ENCODE measurements around the gene DAZL. TPM values are rescaled to one million over a fixed set of nuclear protein-coding genes. Genes with fewer than 3 reads are reported as not detected.

DAZL gene
- total and polyA plus RNA-seq, 8 donors = 0.18 to 0.62 (median 0.31) TPM; not detected in 5

- Histone ChIP-seq H3K27ac (no peak overlapping the region), H3K9me3 (no peaks in the 10 kb centered on the region), H3K27me3 (peaks cover 0 to 1% (median 0%) of the 10 kb centered on the region in 3 donors), H3K36me3 (no peaks in the 10 kb centered on the region), H3K4me1 (peaks cover 0 to under 1% (median 0%) of the 10 kb centered on the region in 4 donors), H3K4me3 (no peak overlapping the region)
- TF ChIP-seq CTCF (IDR thresholded peaks at IDR 0.05) = no peak
- intact Hi-C loops (cut with DNase I; ENCODE audit: low total_unique reads) = no loop called here
- no peak for DNase-seq
- WGBS, 5 donors = 66 to 72% (median 68%) methylated on average over 3 of the region's 3 CpGs
These were observed 9.4 kb downstream of the DAZL start for GRCh38 chr3:16595778-16596177.

- 88 to 95% (median 93%) methylated on average over 6 of the region's 6 CpGs for WGBS, 5 donors
- Histone ChIP-seq H3K36me3 (no peaks in the 10 kb centered on the region), H3K4me3 (no peak overlapping the region), H3K27me3 (no peaks in the 10 kb centered on the region), H3K4me1 (no peaks in the 10 kb centered on the region), H3K9me3 (no peaks in the 10 kb centered on the region), H3K27ac (no peak overlapping the region)
- no peak for DNase-seq
- intact Hi-C loops (cut with DNase I; ENCODE audit: low total_unique reads) = no loop called here
- TF ChIP-seq EP300 (IDR thresholded peaks at IDR 0.05) (no peak), CTCF (IDR thresholded peaks at IDR 0.05) (no peak), POLR2AphosphoS5 (IDR thresholded peaks at IDR 0.05) (no peak), POLR2A (IDR thresholded peaks at IDR 0.05) (no peak)
These were observed 15.2 kb downstream of the DAZL start for GRCh38 chr3:16589867-16590624.

- no peak for DNase-seq
- Histone ChIP-seq H3K27me3 (no peaks in the 10 kb centered on the region), H3K4me3 (no peak overlapping the region), H3K36me3 (no peaks in the 10 kb centered on the region), H3K4me1 (no peaks in the 10 kb centered on the region), H3K27ac (no peak overlapping the region), H3K9me3 (no peaks in the 10 kb centered on the region)
- TF ChIP-seq POLR2AphosphoS5 (IDR thresholded peaks at IDR 0.05) = no peak
- no peak for TF ChIP-seq CTCF (IDR thresholded peaks at IDR 0.05)
- no peak for TF ChIP-seq POLR2A (IDR thresholded peaks at IDR 0.05)
- TF ChIP-seq EP300 (IDR thresholded peaks at IDR 0.05) = no peak
- 93 to 100% (median 97%) methylated on average over 1 of the region's 1 CpG for WGBS, 5 donors
- intact Hi-C loops (cut with DNase I; ENCODE audit: low total_unique reads) = no loop called here
These were observed 16.1 kb downstream of the DAZL start for GRCh38 chr3:16589120-16589519.

- no peak for DNase-seq
- Histone ChIP-seq H3K9me3 (no peaks in the 10 kb centered on the region), H3K4me3 (no peak overlapping the region), H3K27me3 (no peaks in the 10 kb centered on the region), H3K36me3 (no peaks in the 10 kb centered on the region), H3K4me1 (no peaks in the 10 kb centered on the region), H3K27ac (no peak overlapping the region)
- TF ChIP-seq EP300 (IDR thresholded peaks at IDR 0.05) (no peak), CTCF (IDR thresholded peaks at IDR 0.05) (no peak), POLR2A (IDR thresholded peaks at IDR 0.05) (no peak), POLR2AphosphoS5 (IDR thresholded peaks at IDR 0.05) (no peak)
- intact Hi-C loops (cut with DNase I; ENCODE audit: low total_unique reads) = no loop called here
These were observed 17.6 kb downstream of the DAZL start for GRCh38 chr3:16587681-16588060.

Data from stomach (tissue), 9 donors.